HEK293 (cell line): ENCODE results near the gene SNRPD2.

Experiments used
- CTCF ChIA-PET: fragments of 350-600 bp; formaldehyde crosslinking; extraction: SDS; loops from one replicate; lab custom pipeline; 2021; ENCODE audit warnings: antibody characterized with exemption; lab: Yijun Ruan, JAX
- POLR2A ChIA-PET: fragments of 300-600 bp; formaldehyde crosslinking; extraction: SDS; loops from one replicate; lab custom pipeline; 2020; ENCODE audit warnings: antibody characterized with exemption, inconsistent platforms; lab: Yijun Ruan, JAX
- H3K27ac ChIP-seq: fragments of 200-500 bp; sonication (Bioruptor generic); 2 replicates; pipeline ENCODE4 v1.5.1; 2014; ENCODE audit warnings: low read depth, low read length, control low read depth, inconsistent platforms; ENCODE audit errors: extremely low read depth
- H3K36me3 ChIP-seq, 2 experiments: fragments of 200-500 bp in 1 of 2; sonication (Bioruptor generic) in 1 of 2; 1 replicate in 1 of 2; 2 replicates in 1 of 2; pipeline ENCODE4 v1.5.1; 2014 to 2017; ENCODE audit warnings: inconsistent platforms in 2 of 2, low read length in 2 of 2; ENCODE audit not compliant: control insufficient read depth in 2 of 2, insufficient read depth in 1 of 2
- H3K4me1 ChIP-seq: fragments of 200-500 bp; sonication (Bioruptor generic); 2 replicates; pipeline ENCODE4 v1.5.1; 2014; ENCODE audit warnings: mild to moderate bottlenecking, low read length, inconsistent platforms; ENCODE audit not compliant: control insufficient read depth, insufficient read depth
- H3K4me3 ChIP-seq: 2 replicates; pipeline ENCODE4 v1.5.1; 2011; ENCODE audit warnings: low read depth, mild to moderate bottlenecking, control low read depth, low read length, moderate library complexity
- H3K9me3 ChIP-seq: fragments of 200-500 bp; sonication (Bioruptor generic); 2 replicates; pipeline ENCODE4 v1.5.1; 2014; ENCODE audit warnings: low read depth, low read length, inconsistent platforms; ENCODE audit not compliant: control insufficient read depth, insufficient read depth
- BCL11B ChIP-seq: fragments of 450-650 bp; formaldehyde crosslinking; IDR thresholded peaks from 2 replicates; pipeline ENCODE4 v1.5.1; 2016; ENCODE audit warnings: low read depth, missing biosample characterization, missing genetic modification characterization
- GLI2 ChIP-seq: fragments of 450-650 bp; formaldehyde crosslinking; IDR thresholded peaks from 2 replicates; pipeline ENCODE4; 2017; ENCODE audit warnings: missing biosample characterization, missing genetic modification characterization, low read depth, borderline replicate concordance
- KLF8 ChIP-seq: fragments of 450-650 bp; formaldehyde crosslinking; IDR thresholded peaks from 2 replicates; pipeline ENCODE4 v1.5.1; 2016; ENCODE audit warnings: missing biosample characterization, missing genetic modification characterization
- PATZ1 ChIP-seq: fragments of 450-650 bp; formaldehyde crosslinking; IDR thresholded peaks from 2 replicates; pipeline ENCODE4 v1.5.1; 2016; ENCODE audit warnings: missing biosample characterization, missing genetic modification characterization
- PRDM10 ChIP-seq: fragments of 450-650 bp; formaldehyde crosslinking; IDR thresholded peaks from 2 replicates; pipeline ENCODE4 v1.5.1; 2016; ENCODE audit warnings: missing biosample characterization, missing genetic modification characterization
- ZNF366 ChIP-seq: fragments of 450-650 bp; formaldehyde crosslinking; conservative IDR thresholded peaks from 2 replicates; pipeline ENCODE4 v1.5.1; 2016; ENCODE audit warnings: missing biosample characterization, missing genetic modification characterization
- TF ChIP-seq, protein P1 (sequence below): fragments of 450-650 bp; formaldehyde crosslinking; IDR thresholded peaks from 2 replicates; pipeline ENCODE4 v1.5.1; 2016; ENCODE audit warnings: missing biosample characterization, missing genetic modification characterization

SNRPD2 gene

DNA sequence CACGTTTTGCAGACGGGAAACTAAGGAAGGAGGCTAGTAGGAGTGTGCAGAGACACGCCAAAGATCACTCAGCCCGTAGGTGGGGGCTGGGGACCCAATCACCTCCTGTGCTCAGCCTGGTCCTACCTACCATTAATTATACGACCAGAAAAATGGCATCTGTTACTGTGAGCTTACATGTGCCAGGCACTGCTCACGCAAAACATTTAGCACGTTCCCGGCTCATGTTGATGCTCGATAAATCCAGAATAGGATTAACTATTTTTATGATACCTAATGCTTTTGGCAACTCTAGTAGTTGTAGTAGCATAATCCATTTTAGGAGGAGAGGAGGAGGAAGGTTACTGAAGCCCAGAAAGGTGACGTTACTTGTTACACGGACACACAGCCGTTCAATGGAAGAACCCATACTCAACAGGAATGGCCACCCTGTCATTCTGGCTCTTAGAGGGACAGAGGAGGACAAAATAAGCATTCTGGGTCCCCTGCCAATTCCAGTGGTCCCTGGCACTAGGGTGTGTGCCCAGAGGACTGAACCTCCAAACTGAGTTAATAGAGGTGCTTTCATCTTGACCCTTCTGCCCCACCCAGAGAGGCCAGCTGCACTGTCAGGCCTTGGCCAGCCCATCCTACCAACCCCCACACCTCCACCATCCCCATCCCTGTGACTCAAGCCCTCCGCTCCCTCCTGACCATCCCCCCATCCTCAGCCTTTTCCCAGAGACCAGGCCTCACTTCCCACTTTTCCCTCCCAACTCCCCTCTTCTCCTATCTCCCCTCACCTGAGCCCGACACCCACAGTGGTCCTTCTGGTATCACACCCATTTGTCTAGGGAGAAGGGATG lies 47.6 kb downstream of the SNRPD2 start:
- POLR2A ChIA-PET, result interaction anchor here (1.0 to 1.2 kb wide), 2 partner anchors 30 to 50 kb away, joined by 3 read pairs; no protein-coding TSS in a partner anchor
- CTCF ChIA-PET, result interaction anchor here (0.6 to 7.8 kb wide), 22 partner anchors 11 to 241 kb away, joined by 3 to 155 read pairs (median 12); partner anchors contain the start of genes GPR4, OPA3, QPCTL and SNRPD2
- peaks cover 8% of the 10 kb centered on the region for H3K4me1 ChIP-seq

More for the DNA sequence above, 47.6 kb downstream of the SNRPD2 start:
- Histone ChIP-seq H3K36me3 (no peaks in the 10 kb centered on the region; a peak in 1 of 3 replicates), H3K9me3 (no peaks in the 10 kb centered on the region), H3K4me3 (no peak overlapping the region), H3K27ac (no peak overlapping the region)
- TF ChIP-seq BCL11B (tag by site-specific recombination), result peak; percentile 33; the same call in 1 of the 2 replicates
- TF ChIP-seq PATZ1 (tag by site-specific recombination), result peak; percentile 13; the same call in 1 of the 2 replicates
- peak; percentile 32; the same call in 1 of the 2 replicates for TF ChIP-seq PRDM10
- TF ChIP-seq ZNF366, result peak; percentile 41; the same call in 1 of the 2 replicates
- 0 out of 2 replicates have a peak, but pooled peaks have one; percentile 20 for TF ChIP-seq KLF8 (tag by site-specific recombination)
- TF ChIP-seq GLI2 (tag by site-specific recombination), result no peak
- TF ChIP-seq, protein P1, sequence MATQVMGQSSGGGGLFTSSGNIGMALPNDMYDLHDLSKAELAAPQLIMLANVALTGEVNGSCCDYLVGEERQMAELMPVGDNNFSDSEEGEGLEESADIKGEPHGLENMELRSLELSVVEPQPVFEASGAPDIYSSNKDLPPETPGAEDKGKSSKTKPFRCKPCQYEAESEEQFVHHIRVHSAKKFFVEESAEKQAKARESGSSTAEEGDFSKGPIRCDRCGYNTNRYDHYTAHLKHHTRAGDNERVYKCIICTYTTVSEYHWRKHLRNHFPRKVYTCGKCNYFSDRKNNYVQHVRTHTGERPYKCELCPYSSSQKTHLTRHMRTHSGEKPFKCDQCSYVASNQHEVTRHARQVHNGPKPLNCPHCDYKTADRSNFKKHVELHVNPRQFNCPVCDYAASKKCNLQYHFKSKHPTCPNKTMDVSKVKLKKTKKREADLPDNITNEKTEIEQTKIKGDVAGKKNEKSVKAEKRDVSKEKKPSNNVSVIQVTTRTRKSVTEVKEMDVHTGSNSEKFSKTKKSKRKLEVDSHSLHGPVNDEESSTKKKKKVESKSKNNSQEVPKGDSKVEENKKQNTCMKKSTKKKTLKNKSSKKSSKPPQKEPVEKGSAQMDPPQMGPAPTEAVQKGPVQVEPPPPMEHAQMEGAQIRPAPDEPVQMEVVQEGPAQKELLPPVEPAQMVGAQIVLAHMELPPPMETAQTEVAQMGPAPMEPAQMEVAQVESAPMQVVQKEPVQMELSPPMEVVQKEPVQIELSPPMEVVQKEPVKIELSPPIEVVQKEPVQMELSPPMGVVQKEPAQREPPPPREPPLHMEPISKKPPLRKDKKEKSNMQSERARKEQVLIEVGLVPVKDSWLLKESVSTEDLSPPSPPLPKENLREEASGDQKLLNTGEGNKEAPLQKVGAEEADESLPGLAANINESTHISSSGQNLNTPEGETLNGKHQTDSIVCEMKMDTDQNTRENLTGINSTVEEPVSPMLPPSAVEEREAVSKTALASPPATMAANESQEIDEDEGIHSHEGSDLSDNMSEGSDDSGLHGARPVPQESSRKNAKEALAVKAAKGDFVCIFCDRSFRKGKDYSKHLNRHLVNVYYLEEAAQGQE (tag by site-specific recombination), result no peak
